Airway epithelial cell (primary cell): ENCODE measurements around the gene ENKD1. TPM values are rescaled to one million over a fixed set of nuclear protein-coding genes. Genes with fewer than 3 reads are reported as not detected.

ENCODE experiments used
- total RNA-seq: library from RNA; depleted of rRNA; stranded (reverse); fragments of >200 nt; gene quantifications from 2 replicates; pipeline ENCODE4 v1.2.3, GENCODE V29; 2015

The ENKD1 gene
- 14.0 and 20.3 TPM in 2 replicates for total RNA-seq

GRCh38 chr16:67666559-67667452, at the start of gene ENKD1, which contains the start of gene C16orf86:
ENKD1 (minus strand) TSS chr16:67666750; CDS start chr16:67666442, 308 bp downstream.
C16orf86 (plus strand) TSS chr16:67666814; CDS start chr16:67666971, 157 bp downstream.

GRCh38 chr16:67660564-67661028, 6.0 kb downstream of the ENKD1 start, which contains the start of gene PARD6A:
PARD6A (plus strand) TSS chr16:67660960; CDS start chr16:67661039, 79 bp downstream.

DNA sequence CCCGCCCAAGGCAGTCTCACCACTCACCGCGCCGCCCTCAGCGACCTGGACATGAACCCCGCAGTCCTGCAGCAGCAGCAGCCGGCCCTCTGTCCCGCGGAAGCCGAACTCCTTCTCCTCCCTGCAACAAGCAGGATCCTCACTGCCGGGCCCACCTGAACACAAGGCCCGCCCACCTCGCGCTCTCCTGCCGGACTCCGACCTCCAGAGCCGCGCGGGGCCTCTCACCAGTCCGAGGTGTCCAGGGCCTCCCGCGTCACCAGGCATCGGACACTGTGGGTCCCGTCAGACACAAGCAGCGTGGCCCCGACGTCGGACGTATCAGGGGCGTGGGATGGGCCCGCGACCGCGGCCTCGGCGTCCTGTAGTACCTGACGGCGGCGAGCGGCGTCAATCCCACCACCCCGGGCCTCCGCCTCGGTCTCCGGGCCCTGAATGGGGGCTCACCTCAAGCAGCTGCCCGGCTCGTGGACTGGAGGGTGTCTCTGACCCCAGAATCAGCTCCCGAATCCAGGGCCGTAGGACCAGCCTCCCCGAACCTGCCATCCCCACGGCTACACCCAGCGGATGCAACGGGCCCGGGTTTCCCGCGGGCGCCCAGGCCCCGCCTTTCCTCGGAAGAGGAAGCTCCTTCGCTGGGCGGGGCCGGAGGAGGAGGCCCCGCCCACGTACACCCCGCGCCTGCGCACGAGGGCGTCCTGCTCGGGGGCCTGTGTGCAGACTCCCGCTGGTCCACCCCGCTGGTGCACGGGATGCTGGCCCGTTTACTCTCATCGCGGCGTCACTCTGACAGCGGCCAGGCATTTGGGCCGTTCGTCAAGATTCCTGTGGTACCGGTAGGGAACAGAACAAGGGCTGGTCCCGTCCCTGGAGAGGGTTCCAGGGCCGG, 6.6 kb downstream of the ENKD1 start, which contains the start of gene ACD:
ACD (minus strand) TSS at position 586 of the 889 bp plus-strand sequence; CDS start at position 546, 40 bp downstream.

Other genes starting within 250 kb of the ENKD1 start
- 1.3 and 2.9 TPM in 2 replicates for gene HSD11B2, start 235.6 kb downstream of the ENKD1 start, total RNA-seq
- 126 and 130 TPM in 2 replicates for gene ATP6V0D1, start 185.6 kb downstream of the ENKD1 start, total RNA-seq
- not detected in 2 replicates for gene AGRP, start 183.2 kb downstream of the ENKD1 start, total RNA-seq
- 22.9 and 30.5 TPM in 2 replicates for gene RIPOR1, start 137.9 kb downstream of the ENKD1 start, total RNA-seq
- gene CTCF, start 104.2 kb downstream of the ENKD1 start, total RNA-seq: 17.7 and 25.5 TPM in 2 replicates
- gene CARMIL2, start 21.6 kb downstream of the ENKD1 start, total RNA-seq: 0.23 and 0.49 TPM in 2 replicates
- 38.0 and 42.5 TPM in 2 replicates for gene ACD, start 6.5 kb downstream of the ENKD1 start, total RNA-seq
- 3.8 and 3.9 TPM in 2 replicates for gene PARD6A, start 5.8 kb downstream of the ENKD1 start, total RNA-seq
- gene C16orf86, start 64 bp upstream of the ENKD1 start, total RNA-seq: 1.5 and 2.3 TPM in 2 replicates
- 20.0 and 23.6 TPM in 2 replicates for gene GFOD2, start 52.6 kb upstream of the ENKD1 start, total RNA-seq
- gene RANBP10, start 139.8 kb upstream of the ENKD1 start, total RNA-seq: 4.1 and 5.0 TPM in 2 replicates
- gene TSNAXIP1, start 140.1 kb upstream of the ENKD1 start, total RNA-seq: 0.07 and 0.09 TPM in 2 replicates
- 38.4 and 46.5 TPM in 2 replicates for gene THAP11, start 175.6 kb upstream of the ENKD1 start, total RNA-seq
- 128 and 387 TPM in 2 replicates for gene NUTF2, start 180.2 kb upstream of the ENKD1 start, total RNA-seq
- 20.2 and 23.8 TPM in 2 replicates for gene CENPT, start 180.9 kb upstream of the ENKD1 start, total RNA-seq
- gene EDC4, start 206.3 kb upstream of the ENKD1 start, total RNA-seq: 46.6 and 50.2 TPM in 2 replicates
- 0.60 TPM in 1 of 2 replicates, not detected in the other for gene NRN1L, start 218.1 kb upstream of the ENKD1 start, total RNA-seq
- 6.4 and 10.9 TPM in 2 replicates for gene PSKH1, start 226.5 kb upstream of the ENKD1 start, total RNA-seq